NCI-H82 (cell line): Measurements from ENCODE around the gene ZG16.
A peak's percentile ranks its signal among the peaks of the same experiment; 100 is the strongest.
"Not testable (repeated sequence)": the region's sequence is repeated elsewhere in the genome, so short reads cannot be mapped to it uniquely, and the experiment has no call there.

Experiments
- DNase-seq: peaks from one replicate; lab custom pipeline; 2025; lab: John Stamatoyannopoulos, UW

ZG16 gene

DNA sequence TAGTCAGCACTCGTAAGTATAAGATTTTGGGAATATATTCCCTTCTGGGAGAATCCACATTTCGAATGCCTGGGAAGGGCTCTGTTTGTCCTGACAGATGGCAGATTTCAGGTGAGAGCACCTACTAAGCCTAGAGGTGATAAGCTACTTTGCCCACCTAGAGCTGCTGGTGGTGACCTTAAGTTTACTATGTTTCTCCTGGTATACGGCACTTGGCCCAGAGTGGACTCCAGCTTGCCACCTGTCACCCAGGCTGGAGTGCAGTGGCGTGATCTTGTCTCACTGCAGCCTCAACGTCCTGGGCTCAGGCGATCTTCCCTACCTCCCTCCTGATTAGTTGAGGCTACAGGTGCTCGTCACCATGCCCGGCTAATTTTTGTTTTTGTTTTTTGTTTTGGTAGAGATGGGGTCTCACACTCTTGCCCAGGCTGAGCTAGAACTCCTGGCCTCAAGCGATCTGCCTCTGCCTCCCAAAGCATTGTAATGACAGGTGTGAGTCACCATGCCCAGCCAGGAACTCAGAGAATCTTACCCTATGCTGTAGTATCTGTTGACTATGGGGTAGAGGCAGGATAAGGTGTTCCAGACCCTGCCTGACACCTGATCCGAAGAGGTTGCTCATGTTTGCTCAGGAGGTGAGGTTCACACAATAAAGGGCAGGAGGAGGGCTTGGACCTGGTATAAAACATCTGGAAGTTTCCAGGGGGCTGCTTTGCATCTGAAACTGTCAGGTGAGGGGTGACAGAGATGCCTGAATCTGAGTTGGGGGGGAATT is at the start of gene ZG16:
Gene ZG16 (plus strand): TSS at position 681 of the 775 bp plus-strand sequence. CDS start 1,011 bp downstream, outside the sequence.
- no peak for DNase-seq

- DNase-seq: peak; percentile 88
Observed at GRCh38 chr16:29729116-29729521, 48.9 kb upstream of the ZG16 start.

DNA sequence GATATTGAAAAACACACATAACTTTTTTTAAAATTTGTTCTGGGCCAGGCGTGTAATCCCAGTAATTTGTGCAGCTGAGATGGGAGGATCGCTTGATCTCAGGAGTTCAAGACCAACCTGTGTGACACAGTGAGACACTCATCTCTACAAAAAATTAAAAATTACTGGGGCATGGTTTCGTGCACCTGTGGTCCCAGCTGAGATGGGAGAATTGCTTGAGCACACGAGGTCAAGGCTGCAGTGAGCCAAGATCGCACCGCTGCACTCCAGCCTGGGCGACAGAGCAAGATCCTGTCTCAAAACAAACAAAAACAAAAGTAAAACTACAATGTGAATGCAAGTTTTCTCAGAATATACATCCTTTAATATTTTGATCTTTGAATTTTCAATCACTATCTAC is 47.4 kb upstream of the ZG16 start:
- no peak for DNase-seq

DNA sequence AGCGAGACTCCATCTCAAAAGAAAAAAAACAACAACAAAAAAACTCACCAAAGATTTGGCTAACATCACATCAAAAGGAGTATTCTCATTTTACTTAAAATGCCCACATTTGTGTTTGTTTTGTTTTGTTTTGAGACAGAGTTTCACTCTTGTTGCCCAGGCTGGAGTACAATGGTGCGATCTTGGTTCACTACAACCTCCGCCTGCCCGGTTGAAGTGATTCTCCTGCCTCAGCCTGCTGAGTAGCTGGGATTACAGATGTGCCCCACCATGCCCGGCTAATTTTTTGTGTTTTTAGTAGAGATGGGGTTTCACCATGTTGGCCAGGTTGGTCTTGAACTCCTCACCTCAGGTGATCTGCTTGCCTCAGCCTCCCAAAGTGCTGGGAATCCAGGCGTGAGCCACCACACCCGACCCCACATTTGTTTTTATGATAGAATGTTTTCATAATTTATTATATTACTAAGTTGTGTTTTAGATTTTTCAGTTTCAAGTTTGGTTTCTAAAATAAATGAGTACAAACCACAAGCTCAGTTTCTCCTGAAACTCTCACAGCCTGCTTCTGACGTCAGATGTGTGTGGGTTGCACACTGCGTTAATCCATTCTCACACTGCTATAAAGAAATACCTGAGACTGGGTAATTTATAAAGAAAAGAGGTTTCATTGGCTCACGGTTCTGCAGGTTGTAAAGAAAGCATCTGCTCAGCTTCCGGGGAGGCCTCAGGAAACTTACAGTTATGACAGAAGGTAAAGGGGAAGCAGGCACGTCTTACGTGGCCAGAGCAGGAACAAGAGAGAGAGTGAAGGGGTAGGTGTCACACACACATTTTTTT is 46.1 kb upstream of the ZG16 start:
- DNase-seq: not testable (repeated sequence)

GRCh38 chr16:29734786-29735185 is 43.3 kb upstream of the ZG16 start:
- DNase-seq: no peak

DNA sequence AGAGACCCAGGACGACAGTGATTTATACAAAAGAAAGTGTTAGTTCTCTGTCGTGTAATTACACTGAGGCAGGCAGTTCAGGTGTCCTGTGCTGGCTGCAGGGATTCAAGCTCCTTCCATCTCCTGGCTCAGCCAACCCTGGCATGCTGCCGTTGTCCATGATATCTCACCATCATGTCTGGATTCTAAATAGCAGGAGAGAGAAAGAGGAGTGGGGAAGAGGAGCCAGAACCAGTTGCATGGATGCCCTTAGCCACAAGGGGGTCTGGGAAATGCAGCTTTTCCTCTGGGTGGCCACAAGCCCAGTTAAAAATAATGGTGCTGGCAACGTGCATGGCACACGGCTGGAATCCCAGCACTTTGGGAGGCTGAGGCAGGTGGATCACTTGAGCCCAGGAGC is 41.9 kb upstream of the ZG16 start:
- DNase-seq: peak; percentile 13

DNA sequence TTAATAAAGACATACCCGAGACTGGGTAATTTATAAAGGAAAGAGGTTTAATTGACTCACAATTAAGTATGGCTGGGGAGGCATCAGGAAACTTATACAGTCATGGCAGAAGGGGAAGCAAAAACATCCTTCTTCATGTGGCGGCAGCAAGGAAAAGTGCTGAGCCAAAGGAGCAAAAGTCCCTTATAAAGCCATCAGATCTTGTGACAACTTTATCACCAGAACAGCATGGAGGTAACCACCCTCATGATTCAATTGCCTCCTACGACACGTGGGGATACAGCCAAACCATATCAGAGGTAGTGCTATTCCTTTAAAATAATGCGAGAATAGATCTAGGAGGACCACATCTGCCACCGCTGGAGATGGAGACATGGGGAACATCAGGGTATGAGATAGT is 41.3 kb upstream of the ZG16 start:
- no peak for DNase-seq

- no peak for DNase-seq
Observed at GRCh38 chr16:29737713-29738112, 40.3 kb upstream of the ZG16 start.

GRCh38 chr16:29738514-29738913 is 39.5 kb upstream of the ZG16 start:
- DNase-seq: no peak

- not testable (repeated sequence) for DNase-seq
Observed at GRCh38 chr16:29739927-29740629, 38.0 kb upstream of the ZG16 start.

GRCh38 chr16:29740630-29741015 is 37.4 kb upstream of the ZG16 start:
- DNase-seq: not testable (repeated sequence)

DNA sequence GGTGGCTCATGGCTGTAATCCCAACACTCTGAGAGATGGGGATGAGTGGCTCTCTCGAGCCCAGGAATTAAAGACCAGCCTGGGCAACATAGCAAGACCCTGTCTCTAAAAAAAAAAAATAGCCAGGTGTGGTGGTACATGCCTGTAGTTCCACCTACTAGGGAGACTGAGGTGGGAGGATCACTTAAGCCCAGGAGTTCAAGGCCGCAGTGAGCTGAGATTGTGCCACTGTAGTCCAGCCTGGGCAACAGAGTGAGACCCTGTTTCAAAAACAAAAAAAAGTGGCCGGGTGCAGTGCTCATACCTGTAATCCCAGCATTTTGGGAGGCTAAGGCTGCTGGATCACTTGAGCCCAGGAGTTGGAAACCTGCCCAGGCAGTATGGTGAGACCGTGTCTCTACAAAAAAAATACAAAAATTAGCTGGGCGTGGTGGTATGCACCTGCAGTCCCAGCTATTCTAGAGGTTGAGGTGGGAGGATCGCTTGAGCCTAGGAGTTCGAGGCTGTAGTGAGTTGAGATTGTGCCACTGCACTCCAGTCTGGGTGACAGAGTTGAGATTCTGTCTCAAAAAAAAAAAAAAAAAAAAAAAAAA is 35.3 kb upstream of the ZG16 start:
- DNase-seq: no peak

DNA sequence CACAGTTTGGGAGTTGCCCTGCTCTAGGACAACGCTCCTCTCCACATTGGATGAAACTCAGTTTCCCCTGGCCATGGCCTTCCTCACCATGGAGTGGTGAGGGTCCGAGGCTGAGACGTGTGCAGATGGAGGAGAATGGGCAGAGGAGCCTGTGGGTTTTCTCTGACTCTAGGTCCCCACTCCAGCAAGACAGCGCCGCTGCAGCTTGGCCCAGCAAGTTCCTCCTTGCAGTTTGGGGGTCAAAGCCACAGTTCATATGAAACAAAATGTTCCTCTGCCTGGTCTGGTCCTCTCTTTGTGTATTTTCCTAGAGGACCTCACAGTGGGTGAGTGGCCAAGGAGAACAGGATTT is 34.6 kb upstream of the ZG16 start:
- no peak for DNase-seq

DNA sequence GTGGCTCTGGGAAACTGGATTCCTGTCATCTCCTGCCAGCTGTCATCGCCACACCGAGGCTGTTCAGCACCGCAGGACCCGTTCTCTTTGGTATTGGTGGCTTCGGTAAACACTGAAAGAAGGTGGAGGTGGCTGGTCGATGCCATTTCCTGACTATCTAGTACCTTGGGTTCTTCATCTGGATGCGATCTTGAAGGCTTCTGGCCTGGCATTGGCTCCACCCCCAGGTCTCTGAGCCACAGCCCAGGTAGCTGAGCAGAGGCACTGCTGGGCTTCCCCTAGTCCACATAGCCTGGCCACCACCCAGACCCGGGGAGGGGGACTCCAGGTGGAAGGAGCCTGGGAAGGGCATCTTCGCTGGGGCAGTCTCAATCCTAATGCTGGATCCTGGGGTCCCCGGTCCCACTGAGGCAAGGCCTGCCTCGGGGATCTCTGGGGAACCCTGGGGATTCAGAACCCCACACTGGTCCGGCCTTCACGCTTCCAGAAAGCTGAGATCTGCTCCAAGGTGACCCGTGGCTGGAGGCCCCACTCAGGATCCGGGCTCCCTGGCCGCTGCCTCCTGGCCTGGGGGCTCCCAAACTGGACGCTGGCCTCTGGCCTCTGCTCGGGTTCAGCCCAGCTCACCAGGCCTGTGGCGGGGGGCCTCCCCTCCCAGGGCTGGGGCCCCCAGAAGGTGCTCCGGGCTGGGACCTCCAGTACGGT is 34.1 kb upstream of the ZG16 start:
- DNase-seq: no peak

- no peak for DNase-seq
Observed at GRCh38 chr16:29744541-29745101, 33.4 kb upstream of the ZG16 start.

DNA sequence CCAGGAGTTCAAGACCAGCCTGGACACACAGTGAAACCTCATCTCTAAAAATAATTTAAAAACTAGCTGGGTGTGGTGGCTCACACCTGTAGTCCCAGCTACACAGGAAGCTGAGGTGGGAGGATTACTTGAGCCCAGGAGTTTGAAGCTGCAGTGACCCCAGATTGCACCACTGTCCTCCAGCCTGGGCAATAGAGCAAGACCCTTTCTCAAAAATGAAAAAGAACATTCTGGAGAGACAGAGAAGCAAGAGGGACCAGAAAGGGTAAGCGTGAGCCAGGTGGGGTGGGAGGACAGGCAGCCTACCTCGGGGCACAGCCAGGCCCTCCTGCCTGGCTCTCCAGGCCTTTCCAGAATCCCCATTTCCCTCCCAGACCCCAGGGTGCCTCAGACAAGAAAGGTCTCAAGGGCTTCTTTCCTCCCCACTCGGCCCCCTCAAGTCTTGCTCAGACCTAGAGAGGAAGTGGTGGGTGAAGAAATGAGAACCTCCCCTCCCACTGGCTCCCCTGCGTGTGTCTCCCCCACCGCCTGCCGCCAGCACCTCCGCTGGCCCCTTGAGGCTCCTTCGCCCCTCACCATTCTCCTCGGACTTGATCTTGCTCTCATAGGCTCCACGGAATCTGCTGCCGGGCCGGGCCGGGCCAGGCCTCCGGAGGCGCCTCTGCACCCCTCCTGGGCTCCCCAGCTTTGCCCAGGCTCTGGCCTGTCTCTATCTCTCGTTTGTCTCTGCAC is 32.8 kb upstream of the ZG16 start:
- DNase-seq: no peak

GRCh38 chr16:29745853-29746345 is 32.2 kb upstream of the ZG16 start, which contains the start of gene C16orf54:
C16orf54 (minus strand) TSS chr16:29745990; CDS start chr16:29744951, 1,039 bp downstream.
- DNase-seq: no peak

- not testable (repeated sequence) for DNase-seq
Observed at GRCh38 chr16:29746518-29746917, 31.5 kb upstream of the ZG16 start.

DNA sequence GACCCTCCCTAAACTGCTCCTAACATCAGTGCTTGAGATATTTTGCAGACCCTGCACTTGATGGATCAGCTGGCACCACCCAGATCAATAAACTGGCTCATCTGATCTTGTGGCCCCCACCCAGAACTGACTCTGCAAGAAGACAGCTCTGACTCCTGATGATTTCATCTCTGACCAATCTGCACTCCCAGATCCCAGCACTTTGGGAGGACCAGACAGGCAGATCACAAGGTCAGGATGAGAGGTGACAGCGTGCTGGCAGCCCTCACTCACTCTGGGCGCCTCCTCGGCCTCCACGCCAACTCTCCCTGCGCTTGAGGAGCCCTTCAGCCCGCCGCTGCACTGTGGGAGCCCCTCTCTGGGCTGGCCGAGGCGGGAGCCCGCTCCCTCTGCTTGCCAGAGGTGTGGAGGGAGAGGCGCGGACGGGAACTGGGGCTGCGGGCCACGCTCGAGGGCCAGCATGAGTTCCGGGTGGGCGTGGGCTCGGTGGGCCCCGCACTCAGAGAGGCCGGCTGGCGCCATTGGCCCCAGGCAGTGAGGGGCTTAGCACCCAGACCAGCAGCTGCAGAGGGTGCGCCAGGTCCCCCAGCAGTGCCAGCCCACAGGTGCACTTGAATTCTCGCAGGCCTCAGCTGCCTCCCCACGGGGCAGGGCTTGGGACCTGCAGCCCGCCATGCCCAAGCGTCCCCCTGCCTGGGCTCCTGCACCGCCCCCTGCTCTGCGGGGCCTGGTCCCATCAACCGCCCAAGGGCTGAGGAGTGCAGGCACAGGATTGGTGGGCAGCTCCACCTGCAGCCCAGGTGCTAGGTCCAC is 29.9 kb upstream of the ZG16 start:
- no peak for DNase-seq
